Measurements from ENCODE around the gene ST8SIA5.

DNA sequence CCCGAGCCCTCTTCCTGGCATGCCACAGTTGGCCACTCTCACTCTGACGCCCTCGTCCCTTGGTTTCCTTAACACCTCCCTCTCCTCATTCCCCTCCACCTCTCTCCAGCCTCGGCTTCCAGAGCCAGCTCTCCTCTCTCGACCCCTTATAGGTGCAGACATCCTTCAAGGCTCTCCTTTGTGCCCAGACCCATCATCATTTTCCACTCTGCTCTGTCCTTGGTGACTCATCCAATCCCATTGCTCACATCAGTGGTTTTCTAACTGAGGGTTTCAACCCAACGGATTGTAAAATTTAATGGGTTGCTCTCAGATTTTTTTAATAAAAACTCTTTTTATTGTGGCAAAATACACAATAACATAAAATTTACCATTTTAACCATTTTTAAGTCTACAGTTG lies 6.2 kb downstream of the ST8SIA5 start:
- TF ChIP-seq SUZ12 (IDR thresholded peaks at IDR 0.05) (no peak), LEF1 (IDR thresholded peaks at IDR 0.05; ENCODE audit: borderline replicate concordance) (no peak), FOXA1 (IDR thresholded peaks at IDR 0.05) (no peak), SP1 (IDR thresholded peaks at IDR 0.05) (no peak), BHLHE40 (IDR thresholded peaks at IDR 0.05; ENCODE audit: borderline replicate concordance) (no peak), ARNT (IDR thresholded peaks at IDR 0.05) (no peak)
